Neural progenitor cell (in vitro differentiated cells): ENCODE data around the gene PLA2G2E. TPM values are rescaled to one million over a fixed set of nuclear protein-coding genes. Genes with fewer than 3 reads are reported as not detected.

Experiments used
- DNase-seq: peaks from one replicate; pipeline ENCODE4 v3.0.0-alpha.2; 2016; ENCODE audit warnings: low spot score
- H2AFZ ChIP-seq: fragments of 200-600 bp; sonication (generic); replicated peaks from 2 replicates; pipeline ENCODE4 v1.6.1; 2016; ENCODE audit warnings: antibody characterized with exemption
- H3F3A ChIP-seq: fragments of 200-600 bp; sonication (generic); 2 replicates; pipeline ENCODE4 v1.6.1; 2016; ENCODE audit warnings: antibody characterized with exemption, low read depth
- H3K27ac ChIP-seq: fragments of 200-600 bp; sonication (generic); 2 replicates; pipeline ENCODE4 v1.5.1; 2016; ENCODE audit warnings: mild to moderate bottlenecking
- H3K27me3 ChIP-seq: fragments of 200-600 bp; sonication (generic); 2 replicates; pipeline ENCODE4 v1.6.1; 2016; ENCODE audit warnings: mild to moderate bottlenecking, moderate library complexity
- H3K36me3 ChIP-seq: fragments of 200-600 bp; sonication (generic); 2 replicates; pipeline ENCODE4 v1.5.1; 2016
- H3K4me1 ChIP-seq: fragments of 200-600 bp; sonication (generic); 2 replicates; pipeline ENCODE4 v1.6.1; 2016; ENCODE audit warnings: mixed run types
- H3K4me2 ChIP-seq: fragments of 200-600 bp; sonication (generic); 2 replicates; pipeline ENCODE4 v1.6.1; 2016
- H3K4me3 ChIP-seq: fragments of 200-600 bp; sonication (generic); 2 replicates; pipeline ENCODE4 v1.5.1; 2016
- H3K79me2 ChIP-seq: fragments of 200-600 bp; sonication (generic); 2 replicates; pipeline ENCODE4 v1.6.1; 2016; ENCODE audit warnings: low read depth
- H3K9ac ChIP-seq: fragments of 200-600 bp; sonication (generic); 2 replicates; pipeline ENCODE4 v1.6.1; 2016
- H3K9me3 ChIP-seq: fragments of 200-600 bp; sonication (generic); 2 replicates; pipeline ENCODE4 v1.5.1; 2016; ENCODE audit warnings: low read depth
- H4K20me1 ChIP-seq: fragments of 200-600 bp; sonication (generic); 2 replicates; pipeline ENCODE4 v1.6.1; 2016; ENCODE audit warnings: low read depth
- H3K27ac Mint-ChIP-seq: 3 replicates; pipeline ENCODE4 v1.8.0; 2021; ENCODE audit warnings: mixed read lengths
- H3K27me3 Mint-ChIP-seq: 2 replicates; pipeline ENCODE4 v1.8.0; 2022; ENCODE audit warnings: low read depth, mild to moderate bottlenecking, inconsistent platforms, moderate library complexity, mixed read lengths; ENCODE audit not compliant: insufficient read depth
- H3K36me3 Mint-ChIP-seq: 3 replicates; pipeline ENCODE4 v1.8.0; 2021; ENCODE audit warnings: mixed read lengths
- H3K4me1 Mint-ChIP-seq: 3 replicates; pipeline ENCODE4 v1.8.0; 2021; ENCODE audit warnings: mixed read lengths
- H3K4me3 Mint-ChIP-seq: 3 replicates; pipeline ENCODE4 v1.8.0; 2021; ENCODE audit warnings: mild to moderate bottlenecking, moderate library complexity, mixed read lengths
- H3K9me3 Mint-ChIP-seq: 3 replicates; pipeline ENCODE4 v1.8.0; 2020; ENCODE audit warnings: mixed read lengths
- EZH2 ChIP-seq: fragments of 200-600 bp; sonication (generic); IDR thresholded peaks from 2 replicates; pipeline ENCODE4 v1.6.1; 2017; ENCODE audit warnings: antibody characterized with exemption, mild to moderate bottlenecking, moderate library complexity
- EZH2phosphoT487 ChIP-seq: fragments of 200-600 bp; sonication (generic); IDR thresholded peaks from 2 replicates; pipeline ENCODE4 v1.6.1; 2017; ENCODE audit warnings: antibody characterized with exemption
- total RNA-seq: library from RNA; depleted of rRNA; stranded (reverse); fragments of >200 nt; gene quantifications from 2 replicates; pipeline ENCODE4 v1.2.3, GENCODE V29; 2015; ENCODE audit warnings: low replicate concordance
- TF ChIP-seq, protein P1 (sequence below): fragments of 200-600 bp; sonication (generic); IDR thresholded peaks from 2 replicates; pipeline ENCODE4 v1.5.1; 2017; ENCODE audit warnings: antibody characterized with exemption, mild to moderate bottlenecking

PLA2G2E gene
- total RNA-seq, 1 donor from 2014 or later = not detected

DNA sequence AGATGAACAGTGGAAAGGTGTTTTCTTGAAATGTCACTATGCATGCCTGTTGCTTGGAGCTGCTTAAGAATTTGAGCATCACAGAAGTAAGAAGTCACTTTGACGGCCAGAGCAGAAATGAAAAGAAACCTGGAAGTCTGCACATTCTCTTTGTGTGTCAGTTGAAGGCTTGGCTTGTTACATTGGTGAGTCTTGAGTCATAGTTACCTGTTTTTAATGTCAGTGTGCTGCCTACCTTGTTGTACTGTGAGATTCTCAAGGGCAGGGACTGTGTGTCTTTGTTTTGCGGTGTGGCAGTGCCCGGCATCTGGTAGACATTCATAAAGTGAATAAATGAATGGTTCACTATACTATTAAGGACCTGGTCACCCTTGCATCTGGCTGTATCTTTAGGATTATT lies 31.3 kb downstream of the PLA2G2E start:
- peaks cover 47% of the 10 kb centered on the region for H3K79me2 ChIP-seq
- no peaks in the 10 kb centered on the region for H3K9me3 ChIP-seq
- H3K4me3 ChIP-seq = no peak overlapping the region
- H3K9ac ChIP-seq = no peak overlapping the region
- H3K9me3 Mint-ChIP-seq = no peaks in the 10 kb centered on the region
- H3K27ac ChIP-seq = no peak overlapping the region
- no peak overlapping the region for H2AFZ ChIP-seq
- no peaks in the 10 kb centered on the region for H3K4me1 ChIP-seq
- TF ChIP-seq EZH2 (no peak), EZH2phosphoT487 (no peak)
- TF ChIP-seq, protein P1, sequence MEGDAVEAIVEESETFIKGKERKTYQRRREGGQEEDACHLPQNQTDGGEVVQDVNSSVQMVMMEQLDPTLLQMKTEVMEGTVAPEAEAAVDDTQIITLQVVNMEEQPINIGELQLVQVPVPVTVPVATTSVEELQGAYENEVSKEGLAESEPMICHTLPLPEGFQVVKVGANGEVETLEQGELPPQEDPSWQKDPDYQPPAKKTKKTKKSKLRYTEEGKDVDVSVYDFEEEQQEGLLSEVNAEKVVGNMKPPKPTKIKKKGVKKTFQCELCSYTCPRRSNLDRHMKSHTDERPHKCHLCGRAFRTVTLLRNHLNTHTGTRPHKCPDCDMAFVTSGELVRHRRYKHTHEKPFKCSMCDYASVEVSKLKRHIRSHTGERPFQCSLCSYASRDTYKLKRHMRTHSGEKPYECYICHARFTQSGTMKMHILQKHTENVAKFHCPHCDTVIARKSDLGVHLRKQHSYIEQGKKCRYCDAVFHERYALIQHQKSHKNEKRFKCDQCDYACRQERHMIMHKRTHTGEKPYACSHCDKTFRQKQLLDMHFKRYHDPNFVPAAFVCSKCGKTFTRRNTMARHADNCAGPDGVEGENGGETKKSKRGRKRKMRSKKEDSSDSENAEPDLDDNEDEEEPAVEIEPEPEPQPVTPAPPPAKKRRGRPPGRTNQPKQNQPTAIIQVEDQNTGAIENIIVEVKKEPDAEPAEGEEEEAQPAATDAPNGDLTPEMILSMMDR = no peak
- H3K27me3 Mint-ChIP-seq = no peaks in the 10 kb centered on the region
- H3K27me3 ChIP-seq = no peaks in the 10 kb centered on the region
- peaks cover 38% of the 10 kb centered on the region for H4K20me1 ChIP-seq
- no peaks in the 10 kb centered on the region for H3K4me1 Mint-ChIP-seq
- H3K27ac Mint-ChIP-seq = no peak overlapping the region
- DNase-seq = no peak
- no peak overlapping the region for H3K4me2 ChIP-seq
- peaks cover 14% of the 10 kb centered on the region for H3K36me3 Mint-ChIP-seq
- H3F3A ChIP-seq = no peaks in the 10 kb centered on the region
- H3K4me3 Mint-ChIP-seq = no peak overlapping the region
- peaks cover 11% of the 10 kb centered on the region for H3K36me3 ChIP-seq

DNA sequence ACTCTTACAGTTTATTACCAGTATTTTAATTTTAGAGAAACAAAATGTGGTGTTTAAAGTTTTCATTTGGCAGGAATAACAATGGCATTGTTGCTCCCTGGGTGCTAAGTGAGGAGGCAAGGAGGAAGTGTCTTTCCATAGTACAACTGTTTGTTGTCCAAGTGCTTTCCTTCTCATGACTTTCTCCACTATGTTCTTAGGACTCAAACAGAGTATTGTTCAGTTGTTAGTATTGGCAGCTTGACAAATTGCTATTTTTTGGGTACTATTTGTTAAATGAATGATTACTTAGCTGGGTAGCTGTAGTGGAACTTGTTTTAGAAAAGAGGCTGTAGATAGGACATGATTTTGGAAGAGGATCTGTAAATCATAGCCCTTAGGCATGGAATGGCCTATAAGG lies 33.8 kb downstream of the PLA2G2E start:
- H3K27me3 ChIP-seq = no peaks in the 10 kb centered on the region
- H3K4me2 ChIP-seq = no peak overlapping the region
- H3K27ac Mint-ChIP-seq = no peak overlapping the region
- DNase-seq = no peak
- no peak overlapping the region for H3K27ac ChIP-seq
- H4K20me1 ChIP-seq = peaks cover 59% of the 10 kb centered on the region
- no peak overlapping the region for H2AFZ ChIP-seq
- no peak for TF ChIP-seq EZH2phosphoT487
- TF ChIP-seq, protein P1 = no peak
- no peak for TF ChIP-seq EZH2
- peaks cover 16% of the 10 kb centered on the region for H3K36me3 Mint-ChIP-seq
- H3K4me1 ChIP-seq = no peaks in the 10 kb centered on the region
- H3K4me1 Mint-ChIP-seq = no peaks in the 10 kb centered on the region
- H3F3A ChIP-seq = no peaks in the 10 kb centered on the region
- H3K79me2 ChIP-seq = peaks cover 71% of the 10 kb centered on the region
- no peaks in the 10 kb centered on the region for H3K9me3 ChIP-seq
- no peaks in the 10 kb centered on the region for H3K36me3 ChIP-seq
- H3K4me3 Mint-ChIP-seq = no peak overlapping the region
- no peak overlapping the region for H3K4me3 ChIP-seq
- H3K27me3 Mint-ChIP-seq = no peaks in the 10 kb centered on the region
- H3K9ac ChIP-seq = no peak overlapping the region
- no peaks in the 10 kb centered on the region for H3K9me3 Mint-ChIP-seq

DNA sequence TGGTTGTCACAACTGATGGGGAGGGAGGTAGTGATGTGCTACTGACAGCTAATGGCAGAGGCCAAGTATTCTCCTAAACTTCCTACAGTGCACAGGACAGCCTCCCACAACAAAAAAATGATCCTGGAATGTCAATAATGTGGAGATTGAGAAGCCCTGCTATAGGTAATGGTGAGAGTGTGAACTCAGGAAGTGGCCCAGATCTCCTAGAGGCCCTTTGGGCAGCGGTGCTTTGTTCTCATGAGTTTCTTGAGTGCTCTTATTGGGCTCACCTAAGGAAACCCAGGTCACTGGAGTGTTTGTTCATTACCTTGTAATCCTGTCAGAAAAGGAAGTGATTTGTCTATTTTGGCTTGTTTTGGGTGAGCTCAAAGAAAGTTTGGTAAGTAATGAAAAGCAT lies 35.3 kb downstream of the PLA2G2E start:
- no peak overlapping the region for H3K9ac ChIP-seq
- no peak overlapping the region for H2AFZ ChIP-seq
- TF ChIP-seq EZH2 (no peak), EZH2phosphoT487 (no peak)
- TF ChIP-seq, protein P1 = no peak
- no peaks in the 10 kb centered on the region for H3K36me3 ChIP-seq
- no peaks in the 10 kb centered on the region for H3K27me3 Mint-ChIP-seq
- peaks cover 12% of the 10 kb centered on the region for H3K36me3 Mint-ChIP-seq
- peaks cover 74% of the 10 kb centered on the region for H4K20me1 ChIP-seq
- H3K4me2 ChIP-seq = no peak overlapping the region
- no peak overlapping the region for H3K27ac ChIP-seq
- no peak for DNase-seq
- peaks cover 7% of the 10 kb centered on the region for H3K4me1 ChIP-seq
- H3K4me1 Mint-ChIP-seq = peaks cover 14% of the 10 kb centered on the region
- no peak overlapping the region for H3K4me3 Mint-ChIP-seq
- H3K4me3 ChIP-seq = no peak overlapping the region
- H3F3A ChIP-seq = no peaks in the 10 kb centered on the region
- no peak overlapping the region for H3K27ac Mint-ChIP-seq
- H3K79me2 ChIP-seq = peaks cover 84% of the 10 kb centered on the region
- H3K27me3 ChIP-seq = no peaks in the 10 kb centered on the region
- H3K9me3 Mint-ChIP-seq = no peaks in the 10 kb centered on the region
- H3K9me3 ChIP-seq = no peaks in the 10 kb centered on the region
